ENCODE data around the gene AQP2.

Gene AQP2

DNA sequence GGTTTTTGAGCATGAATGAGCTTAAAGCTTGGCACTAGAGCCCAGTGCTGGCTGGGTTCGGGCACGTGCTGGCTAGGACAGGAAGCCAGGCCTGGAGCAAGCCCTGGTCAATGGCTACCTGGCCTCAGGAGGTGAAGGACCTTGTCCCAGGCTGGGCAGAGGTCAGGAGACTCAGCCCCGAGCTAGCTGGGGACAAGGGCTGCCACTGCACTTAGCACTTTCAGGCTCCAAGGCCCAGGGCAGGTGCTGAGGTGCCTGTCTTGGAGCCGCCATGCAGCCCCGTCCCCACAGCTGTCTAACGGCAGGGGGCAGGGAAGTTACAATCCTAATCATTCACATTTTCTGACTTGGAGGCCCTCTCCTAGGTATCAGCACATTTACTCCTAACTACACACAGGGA lies 17.9 kb downstream of the AQP2 start:
- no peaks in the 10 kb centered on the region for H4K20me1 ChIP-seq (ENCODE audit: control insufficient read depth, insufficient read depth, low read depth, low read length)
- TF ChIP-seq EZH2phosphoT487 (IDR thresholded peaks at IDR 0.05; ENCODE audit: borderline replicate concordance, low read length), result no peak
- TF ChIP-seq, protein P1, sequence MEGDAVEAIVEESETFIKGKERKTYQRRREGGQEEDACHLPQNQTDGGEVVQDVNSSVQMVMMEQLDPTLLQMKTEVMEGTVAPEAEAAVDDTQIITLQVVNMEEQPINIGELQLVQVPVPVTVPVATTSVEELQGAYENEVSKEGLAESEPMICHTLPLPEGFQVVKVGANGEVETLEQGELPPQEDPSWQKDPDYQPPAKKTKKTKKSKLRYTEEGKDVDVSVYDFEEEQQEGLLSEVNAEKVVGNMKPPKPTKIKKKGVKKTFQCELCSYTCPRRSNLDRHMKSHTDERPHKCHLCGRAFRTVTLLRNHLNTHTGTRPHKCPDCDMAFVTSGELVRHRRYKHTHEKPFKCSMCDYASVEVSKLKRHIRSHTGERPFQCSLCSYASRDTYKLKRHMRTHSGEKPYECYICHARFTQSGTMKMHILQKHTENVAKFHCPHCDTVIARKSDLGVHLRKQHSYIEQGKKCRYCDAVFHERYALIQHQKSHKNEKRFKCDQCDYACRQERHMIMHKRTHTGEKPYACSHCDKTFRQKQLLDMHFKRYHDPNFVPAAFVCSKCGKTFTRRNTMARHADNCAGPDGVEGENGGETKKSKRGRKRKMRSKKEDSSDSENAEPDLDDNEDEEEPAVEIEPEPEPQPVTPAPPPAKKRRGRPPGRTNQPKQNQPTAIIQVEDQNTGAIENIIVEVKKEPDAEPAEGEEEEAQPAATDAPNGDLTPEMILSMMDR (IDR thresholded peaks at IDR 0.05; ENCODE audit: low read depth, low read length, poor library complexity, severe bottlenecking), result no peak
- no peak overlapping the region for H3K4me2 ChIP-seq (ENCODE audit: low read length)
- H3K4me3 ChIP-seq (ENCODE audit: low read length), result no peak overlapping the region
- H3K9me2 ChIP-seq (replicated peaks; ENCODE audit: control insufficient read depth, low read length), result no peaks in the 10 kb centered on the region
- no peak overlapping the region for H3K27ac ChIP-seq (ENCODE audit: low read depth, low read length)
- H3K27me3 ChIP-seq (ENCODE audit: control insufficient read depth, low read length), result peaks cover 35% of the 10 kb centered on the region
- H3F3A ChIP-seq (ENCODE audit: control insufficient read depth, insufficient read depth), result no peaks in the 10 kb centered on the region
- H3K9me3 ChIP-seq (ENCODE audit: control insufficient read depth, insufficient read depth, low read length), result no peaks in the 10 kb centered on the region
- H3K79me2 ChIP-seq (ENCODE audit: control insufficient read depth, low read length), result no peaks in the 10 kb centered on the region
- peaks cover 13% of the 10 kb centered on the region for H3K4me1 ChIP-seq (ENCODE audit: control insufficient read depth, low read length)
- H3K36me3 ChIP-seq (ENCODE audit: control insufficient read depth, low read length), result no peaks in the 10 kb centered on the region

DNA sequence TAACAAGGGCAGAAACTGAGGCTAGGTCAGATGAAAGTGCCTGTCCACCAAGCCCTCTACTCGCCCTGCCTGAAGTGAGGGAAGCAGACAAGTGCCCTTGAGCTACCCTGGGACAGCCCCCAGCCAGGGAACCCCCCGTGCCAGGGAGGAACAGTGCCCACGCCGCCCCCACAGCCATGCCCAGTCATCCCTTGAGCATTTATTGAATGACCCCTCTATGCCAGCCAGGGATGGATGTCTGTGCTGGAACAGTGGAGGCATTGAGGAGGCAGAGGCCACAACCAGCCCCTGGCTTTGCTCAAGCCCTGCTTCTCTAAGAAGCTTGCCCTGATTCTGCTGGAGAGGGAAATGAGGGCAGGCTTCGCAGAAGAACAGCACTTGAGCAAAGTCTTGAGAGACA lies 18.5 kb downstream of the AQP2 start:
- no peak overlapping the region for H3K27ac ChIP-seq (ENCODE audit: low read depth, low read length)
- H3K4me1 ChIP-seq (ENCODE audit: control insufficient read depth, low read length), result peaks cover 13% of the 10 kb centered on the region

DNA sequence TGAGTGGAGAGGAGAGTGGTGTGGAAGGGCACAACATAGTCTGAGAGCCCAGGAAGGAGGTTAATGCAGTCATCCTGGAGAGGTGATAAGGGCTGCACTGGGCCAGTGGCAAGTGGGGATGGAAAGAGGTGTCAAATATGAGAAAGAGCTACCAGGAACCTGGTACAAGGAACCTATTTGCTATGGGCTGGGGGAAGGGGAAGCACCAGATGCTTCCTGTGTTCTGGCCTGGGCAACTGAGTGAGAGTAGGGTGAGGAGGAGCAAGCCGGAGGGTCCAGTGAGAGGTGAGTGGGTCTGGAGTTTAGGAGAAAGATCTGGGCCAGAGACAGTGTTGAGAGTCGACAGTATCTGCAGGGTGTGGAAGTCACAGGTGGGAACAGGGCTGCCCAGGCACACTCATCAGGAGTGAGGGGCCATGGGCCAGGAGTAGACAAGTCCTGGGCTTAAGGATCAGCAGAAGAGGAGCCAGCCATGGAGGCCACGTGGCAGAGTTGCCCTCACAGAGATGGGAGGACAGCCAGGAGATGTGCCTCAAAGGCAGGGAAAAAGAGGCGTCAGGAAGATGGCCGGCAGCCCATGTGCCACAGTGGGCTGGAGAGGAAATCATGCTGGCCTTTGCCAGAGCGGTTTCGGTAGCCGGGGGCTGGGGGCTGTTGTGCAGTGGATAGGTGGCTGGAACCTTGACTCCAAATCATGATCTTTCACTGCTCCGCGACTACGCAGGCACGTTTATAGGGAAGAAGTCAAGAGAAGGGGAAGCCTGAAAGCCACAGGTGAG lies 19.3 kb downstream of the AQP2 start:
- peaks cover 35% of the 10 kb centered on the region for H3K27me3 ChIP-seq (ENCODE audit: control insufficient read depth, low read length)
- no peak overlapping the region for H3K4me2 ChIP-seq (ENCODE audit: low read length)
- H3K79me2 ChIP-seq (ENCODE audit: control insufficient read depth, low read length), result no peaks in the 10 kb centered on the region
- no peak overlapping the region for H3K4me3 ChIP-seq (ENCODE audit: low read length)
- H3K27ac ChIP-seq (ENCODE audit: low read depth, low read length), result no peak overlapping the region
- H3K9me3 ChIP-seq (ENCODE audit: control insufficient read depth, insufficient read depth, low read length), result no peaks in the 10 kb centered on the region
- no peaks in the 10 kb centered on the region for H4K20me1 ChIP-seq (ENCODE audit: control insufficient read depth, insufficient read depth, low read depth, low read length)
- H3K9me2 ChIP-seq (replicated peaks; ENCODE audit: control insufficient read depth, low read length), result no peaks in the 10 kb centered on the region
- H3K36me3 ChIP-seq (ENCODE audit: control insufficient read depth, low read length), result no peaks in the 10 kb centered on the region
- no peaks in the 10 kb centered on the region for H3F3A ChIP-seq (ENCODE audit: control insufficient read depth, insufficient read depth)
- TF ChIP-seq EZH2phosphoT487 (IDR thresholded peaks at IDR 0.05; ENCODE audit: borderline replicate concordance, low read length), result no peak
- TF ChIP-seq, protein P1 (IDR thresholded peaks at IDR 0.05; ENCODE audit: low read depth, low read length, poor library complexity, severe bottlenecking), result no peak
- H3K4me1 ChIP-seq (ENCODE audit: control insufficient read depth, low read length), result peaks cover 13% of the 10 kb centered on the region

More for the DNA sequence above, 18.5 kb downstream of the AQP2 start:
- peaks cover 35% of the 10 kb centered on the region for H3K27me3 ChIP-seq (ENCODE audit: control insufficient read depth, low read length)
- H3K9me3 ChIP-seq (ENCODE audit: control insufficient read depth, insufficient read depth, low read length), result no peaks in the 10 kb centered on the region
- TF ChIP-seq EZH2phosphoT487 (IDR thresholded peaks at IDR 0.05; ENCODE audit: borderline replicate concordance, low read length), result no peak
- TF ChIP-seq, protein P1 (IDR thresholded peaks at IDR 0.05; ENCODE audit: low read depth, low read length, poor library complexity, severe bottlenecking), result no peak
- H3K79me2 ChIP-seq (ENCODE audit: control insufficient read depth, low read length), result no peaks in the 10 kb centered on the region
- no peaks in the 10 kb centered on the region for H4K20me1 ChIP-seq (ENCODE audit: control insufficient read depth, insufficient read depth, low read depth, low read length)
- no peak overlapping the region for H3K4me3 ChIP-seq (ENCODE audit: low read length)
- no peaks in the 10 kb centered on the region for H3K9me2 ChIP-seq (replicated peaks; ENCODE audit: control insufficient read depth, low read length)
- no peaks in the 10 kb centered on the region for H3K36me3 ChIP-seq (ENCODE audit: control insufficient read depth, low read length)
- H3F3A ChIP-seq (ENCODE audit: control insufficient read depth, insufficient read depth), result no peaks in the 10 kb centered on the region
- no peak overlapping the region for H3K4me2 ChIP-seq (ENCODE audit: low read length)
